HepG2 (cell line): ENCODE results near the gene PMEL. TPM values are rescaled to one million over a fixed set of nuclear protein-coding genes. Genes with fewer than 3 reads are reported as not detected.

Experiments
- ARID3A ChIP-seq: IDR thresholded peaks from 2 replicates; pipeline ENCODE4 v1.6.1; 2012; ENCODE audit warnings: low read depth, low read length, improper control_type of control experiment
- ATF4 ChIP-seq, 2 experiments: fragments of 450-650 bp in 1 of 2; sonication (generic) in 1 of 2; formaldehyde crosslinking; IDR thresholded peaks; 2 replicates each; pipeline versions ENCODE4 v1.5.0 to v1.8.0; 2020 to 2022; ENCODE audit warnings: mild to moderate bottlenecking in 1 of 2, missing genetic modification reagents in 1 of 2
- E2F2 ChIP-seq: sonication (generic); formaldehyde crosslinking; IDR thresholded peaks from 2 replicates; pipeline ENCODE4 v1.4.0; 2020; ENCODE audit warnings: missing genetic modification reagents, borderline replicate concordance
- GPBP1L1 ChIP-seq: sonication (generic); formaldehyde crosslinking; IDR thresholded peaks from 2 replicates; pipeline ENCODE4 v1.5.0; 2020; ENCODE audit warnings: mild to moderate bottlenecking, missing genetic modification reagents
- GTF2F1 ChIP-seq: fragments of 150-350 bp; IDR thresholded peaks from 2 replicates; pipeline ENCODE4 v1.6.1; 2014; ENCODE audit warnings: low read length
- HHEX ChIP-seq: IDR thresholded peaks from 2 replicates; pipeline ENCODE4 v1.6.1; 2016; ENCODE audit warnings: control low read depth
- MED13 ChIP-seq: sonication (generic); formaldehyde crosslinking; IDR thresholded peaks from 2 replicates; pipeline ENCODE4 v1.5.0; 2020; ENCODE audit warnings: missing genetic modification reagents
- PHF20 ChIP-seq: sonication (generic); formaldehyde crosslinking; IDR thresholded peaks from 2 replicates; pipeline ENCODE4 v1.5.0; 2020; ENCODE audit warnings: mild to moderate bottlenecking, missing genetic modification reagents
- RAD21 ChIP-seq: fragments of 450-650 bp; formaldehyde crosslinking; IDR thresholded peaks from 2 replicates; pipeline ENCODE4 v1.5.0; 2020; ENCODE audit warnings: mild to moderate bottlenecking
- SAP130 ChIP-seq: IDR thresholded peaks from 2 replicates; pipeline ENCODE4 v1.6.1; 2016; ENCODE audit warnings: low read depth
- SMYD3 ChIP-seq: sonication (generic); formaldehyde crosslinking; IDR thresholded peaks from 2 replicates; pipeline ENCODE4 v1.8.1; 2023; ENCODE audit warnings: mild to moderate bottlenecking, missing genetic modification reagents
- ZBTB43 ChIP-seq: sonication (generic); formaldehyde crosslinking; conservative IDR thresholded peaks from 2 replicates; pipeline ENCODE4 v1.4.0; 2020; ENCODE audit warnings: missing genetic modification reagents
- ZBTB44 ChIP-seq: sonication (generic); formaldehyde crosslinking; IDR thresholded peaks from 2 replicates; pipeline ENCODE4 v1.4.0; 2020; ENCODE audit warnings: missing genetic modification reagents
- ZFP1 ChIP-seq: IDR thresholded peaks from 2 replicates; pipeline ENCODE4 v1.6.1; 2016
- ZFP90 ChIP-seq: sonication (generic); formaldehyde crosslinking; IDR thresholded peaks from 2 replicates; pipeline ENCODE4 v1.8.0; 2022; ENCODE audit warnings: missing genetic modification reagents, mild to moderate bottlenecking, inconsistent platforms, borderline replicate concordance
- ZNF124 ChIP-seq: sonication (generic); formaldehyde crosslinking; IDR thresholded peaks from 2 replicates; pipeline ENCODE4 v1.4.0; 2020; ENCODE audit warnings: missing genetic modification reagents
- ZNF296 ChIP-seq: sonication (generic); formaldehyde crosslinking; conservative IDR thresholded peaks from 2 replicates; pipeline ENCODE4 v1.5.0; 2020; ENCODE audit warnings: mild to moderate bottlenecking, missing genetic modification reagents
- ZNF317 ChIP-seq: sonication (generic); formaldehyde crosslinking; IDR thresholded peaks from 2 replicates; pipeline ENCODE4 v1.5.0; 2020; ENCODE audit warnings: mild to moderate bottlenecking, missing genetic modification reagents
- ZNF644 ChIP-seq: IDR thresholded peaks from 2 replicates; pipeline ENCODE4 v1.6.1; 2016; ENCODE audit warnings: low read depth
- ZNF768 ChIP-seq: sonication (generic); formaldehyde crosslinking; IDR thresholded peaks from 2 replicates; pipeline ENCODE4 v1.4.0; 2020; ENCODE audit warnings: missing genetic modification reagents
- polyA plus RNA-seq, 8 experiments: library from polyadenylated mRNA; depleted of rRNA in 3 of 8; stranded (reverse) in 7 of 8; unstranded in 1 of 8; fragments of >200 nt; fragmentation: Illumina TruSeq in 4 of 8; extraction: Trizol in 4 of 8; gene quantifications; 2 replicates each; pipeline versions ENCODE4 v1.2.1 to v1.2.3, GENCODE V29; 2011 to 2016; ENCODE audit warnings: low read depth in 4 of 8, missing spikeins in 1 of 8, mixed read lengths in 1 of 8; ENCODE audit not compliant: insufficient read depth in 1 of 8
- total RNA-seq, 5 experiments: library from RNA; depleted of rRNA; stranded (reverse); fragments of >200 nt; fragmentation: Illumina TruSeq; extraction: Trizol; gene quantifications; 2 replicates each; pipeline ENCODE4 v1.2.3, GENCODE V29; 2016; ENCODE audit warnings: low read depth in 1 of 5

The PMEL gene
- total and polyA plus RNA-seq, 2 of the 13 experiments (the other 11 are each of a cell fraction or from before 2014, with no cell fraction given), result 0.49 to 3.3 TPM

- TF ChIP-seq ZBTB44 (CRISPR knock-in tag) (0 out of 2 replicates have a peak, but pooled peaks have one; percentile 43), MED13 (CRISPR knock-in tag) (no peak), ATF4 (CRISPR knock-in tag; IDR thresholded peaks at IDR 0.05) (peak in 1 of 2 experiments; percentile 70; a peak in 1 of 4 replicates), SAP130 (peak; percentile 97), ZFP1 (CRISPR knock-in tag) (no peak), ZNF296 (CRISPR knock-in tag) (no peak), ARID3A (peak; percentile 71), ZFP90 (CRISPR knock-in tag) (0 out of 2 replicates have a peak, but pooled peaks have one; percentile 79), PHF20 (peak; percentile 83), HHEX (no peak), GTF2F1 (no peak), ZNF124 (CRISPR knock-in tag) (no peak), ZNF644 (CRISPR knock-in tag) (0 out of 2 replicates have a peak, but pooled peaks have one; percentile 31), SMYD3 (CRISPR knock-in tag) (peak; percentile 58; the same call in 1 of the 2 replicates), ZBTB43 (CRISPR knock-in tag) (no peak), GPBP1L1 (no peak), ZNF768 (CRISPR knock-in tag) (peak; percentile 69; the same call in 1 of the 2 replicates), RAD21 (CRISPR knock-in tag) (peak; percentile 42; the same call in 1 of the 2 replicates), ZNF317 (CRISPR knock-in tag) (peak; percentile 62; the same call in 1 of the 2 replicates), E2F2 (no peak)
These were observed 7.9 kb upstream of the PMEL start, which contains the start of gene RAB5B (continued) for GRCh38 chr12:55973599-55974307.
